Transverse colon (tissue), 4 donors: ENCODE results near the gene PTPRR. TPM values are rescaled to one million over a fixed set of nuclear protein-coding genes. Genes with fewer than 3 reads are reported as not detected.

Experiments used
- DNase-seq: peaks from one replicate; pipeline ENCODE4 v3.0.0-alpha.2; 2019
- H3K27ac ChIP-seq, 4 donors: fragments of 200-600 bp; sonication (generic); 2 replicates each; pipeline ENCODE4 v1.5.1; 2016 to 2018; ENCODE audit warnings: inconsistent platforms in 4 of 4
- H3K27me3 ChIP-seq: fragments of 200-600 bp; sonication (generic); 2 replicates; pipeline ENCODE4 v1.5.1; 2017; ENCODE audit warnings: inconsistent platforms
- H3K36me3 ChIP-seq, 4 donors: fragments of 200-600 bp; sonication (generic); 2 replicates each; pipeline ENCODE4 v1.5.1; 2017 to 2019; ENCODE audit warnings: inconsistent platforms in 4 of 4
- H3K4me1 ChIP-seq, 4 donors: fragments of 200-600 bp; sonication (generic); 2 replicates each; pipeline ENCODE4 v1.5.1; 2017 to 2020; ENCODE audit warnings: inconsistent platforms in 4 of 4
- H3K4me3 ChIP-seq, 4 donors: fragments of 200-600 bp; sonication (generic); 1 replicate in 1 of 4; 2 replicates in 3 of 4; pipeline versions ENCODE4 v1.5.1 to v1.6.1; 2017 to 2019; ENCODE audit warnings: inconsistent platforms in 4 of 4
- H3K9me3 ChIP-seq, 2 donors: fragments of 200-600 bp; sonication (generic); 2 replicates each; pipeline ENCODE4 v1.5.1; 2017 to 2019; ENCODE audit warnings: inconsistent platforms in 2 of 2
- CTCF ChIP-seq, 5 experiments: fragments of 200-600 bp in 3 of 5; fragments of 450-650 bp in 2 of 5; sonication (generic) in 3 of 5; IDR thresholded peaks; 1 replicate in 2 of 5; 2 replicates in 3 of 5; pipeline ENCODE4 v1.5.1; 2016 to 2017; ENCODE audit warnings: antibody characterized with exemption in 5 of 5, inconsistent platforms in 3 of 5, mild to moderate bottlenecking in 2 of 5, moderate library complexity in 1 of 5
- EP300 ChIP-seq: sonication (generic); formaldehyde crosslinking; IDR thresholded peaks from one replicate; pipeline ENCODE4 v1.6.1; 2017; ENCODE audit warnings: antibody characterized with exemption, low read depth
- POLR2A ChIP-seq: fragments of 450-650 bp; IDR thresholded peaks from one replicate; pipeline ENCODE4 v1.6.1; 2016; ENCODE audit warnings: antibody characterized with exemption, mild to moderate bottlenecking, moderate library complexity
- POLR2AphosphoS5 ChIP-seq, 3 donors: sonication (generic); formaldehyde crosslinking; IDR thresholded peaks; one replicate each; pipeline ENCODE4 v1.6.1; 2016; ENCODE audit warnings: antibody characterized with exemption in 3 of 3
- WGBS, 2 donors: methylation state at CpG; one replicate each; pipeline ENCODE4 v1.1.5; 2018; ENCODE audit warnings: low coverage in 1 of 2; 5-methylcytosine and 5-hydroxymethylcytosine counted together
- in situ Hi-C, 4 donors: fragments of 200-750 bp; cut with MboI; loops; one replicate each; pipeline versions ENCODE4 v1.15.0 to v1.15.1; 2017; ENCODE audit warnings: low sequenced_read_pairs in 3 of 4, low pct_ligation_motif_present in 1 of 4, low pct_unique_long_range_greater_than_20kb in 1 of 4
- intact Hi-C: fragments of 100-400 bp; cut with DNase I; formaldehyde crosslinking; loops from one replicate; pipeline ENCODE4 v1.15.1; 2023; ENCODE audit warnings: low total_unique reads
- total RNA-seq, 4 donors: library from RNA; depleted of rRNA; stranded (reverse); fragments of >200 nt; gene quantifications; one replicate each; pipeline ENCODE4 v1.1.0, GENCODE V29; 2016

The PTPRR gene
- total RNA-seq, 4 donors from 2014 or later = 13.2 to 50.9 (median 31.4) TPM; not detected in 1

- Histone ChIP-seq H3K27me3 (no peaks in the 10 kb centered on the region), H3K36me3 (no peaks in the 10 kb centered on the region), H3K9me3 (no peaks in the 10 kb centered on the region), H3K4me1 (no peaks in the 10 kb centered on the region), H3K27ac (no peak overlapping the region), H3K4me3 (no peak overlapping the region)
- no peak for DNase-seq
- in situ Hi-C loops (loop anchor here in 1 of 4 donors (25.0 kb wide), 1 partner anchor 250 kb away; no protein-coding TSS in a partner anchor), intact Hi-C loops (no loop called here)
- TF ChIP-seq CTCF (IDR thresholded peaks at IDR 0.05) = no peak
- no peak for TF ChIP-seq EP300
- no peak for TF ChIP-seq POLR2A
- no peak for TF ChIP-seq POLR2AphosphoS5 (IDR thresholded peaks at IDR 0.05)
Measured at GRCh38 chr12:70837026-70837425, 83.5 kb downstream of the PTPRR start.

- H3K27me3 ChIP-seq = no peaks in the 10 kb centered on the region
- peaks cover 0 to 6% (median 2%) of the 10 kb centered on the region in 4 donors for H3K4me1 ChIP-seq
- no peak overlapping the region for H3K4me3 ChIP-seq
- intact Hi-C loops = no loop called here
- no peak overlapping the region for H3K27ac ChIP-seq
- TF ChIP-seq POLR2A (no peak), EP300 (no peak), POLR2AphosphoS5 (IDR thresholded peaks at IDR 0.05) (no peak), CTCF (IDR thresholded peaks at IDR 0.05) (no peak)
- H3K9me3 ChIP-seq = no peaks in the 10 kb centered on the region
- DNase-seq = no peak
- in situ Hi-C loops = loop anchor here in 1 of 4 donors (25.0 kb wide), 1 partner anchor 249 kb away; no protein-coding TSS in a partner anchor
- H3K36me3 ChIP-seq = no peaks in the 10 kb centered on the region
- WGBS, 2 donors = 50 to 75% methylated on average over 2 of the region's 2 CpGs
Measured at GRCh38 chr12:70835948-70836347, 84.6 kb downstream of the PTPRR start.

GRCh38 chr12:70831543-70831942 lies 89.0 kb downstream of the PTPRR start:
- no peaks in the 10 kb centered on the region for H3K36me3 ChIP-seq
- peaks cover 0 to 7% (median 3%) of the 10 kb centered on the region in 4 donors for H3K4me1 ChIP-seq
- no peak for TF ChIP-seq POLR2A
- TF ChIP-seq CTCF (IDR thresholded peaks at IDR 0.05) = no peak
- TF ChIP-seq EP300 = no peak
- TF ChIP-seq POLR2AphosphoS5 (IDR thresholded peaks at IDR 0.05) = no peak
- intact Hi-C loops = no loop called here
- no peaks in the 10 kb centered on the region for H3K27me3 ChIP-seq
- H3K4me3 ChIP-seq = no peak overlapping the region
- peak overlapping the region in 1 of 4 donors; percentile 15 for H3K27ac ChIP-seq
- no peaks in the 10 kb centered on the region for H3K9me3 ChIP-seq
- in situ Hi-C loops = loop anchor here in 1 of 4 donors (25.0 kb wide), 1 partner anchor 244 kb away; no protein-coding TSS in a partner anchor
- no peak for DNase-seq
- 53 to 62% methylated on average over 2 of the region's 2 CpGs for WGBS, 2 donors

- TF ChIP-seq POLR2A (no peak), POLR2AphosphoS5 (IDR thresholded peaks at IDR 0.05) (no peak), EP300 (no peak)
- H3K27ac ChIP-seq = peak overlapping the region in 1 of 4 donors; percentile 5
- H3K36me3 ChIP-seq = no peaks in the 10 kb centered on the region
- intact Hi-C loops = no loop called here
- WGBS, 2 donors = 59 to 61% methylated on average over 3 to 4 of the region's 4 CpGs
- DNase-seq = no peak
- in situ Hi-C loops = loop anchor here in 1 of 4 donors (25.0 kb wide), 1 partner anchor 243 kb away; no protein-coding TSS in a partner anchor
- H3K27me3 ChIP-seq = no peaks in the 10 kb centered on the region
- no peak overlapping the region for H3K4me3 ChIP-seq
- H3K9me3 ChIP-seq = no peaks in the 10 kb centered on the region
- peaks cover 0 to 7% (median 3%) of the 10 kb centered on the region in 4 donors for H3K4me1 ChIP-seq
Measured at GRCh38 chr12:70830221-70831061, 90.1 kb downstream of the PTPRR start.
